ENCODE measurements around the gene SLC41A3. TPM values are rescaled to one million over a fixed set of nuclear protein-coding genes. Genes with fewer than 3 reads are reported as not detected.
A peak's percentile ranks its signal among the peaks of the same experiment; 100 is the strongest.

Gene SLC41A3
- total RNA-seq, 4 donors from 2014 or later: 22.7 to 41.5 (median 29.1) TPM

GRCh38 chr3:126102530-126102951 lies 18.6 kb upstream of the SLC41A3 start:
- peak; percentile 62 for DNase-seq
- H3K27ac ChIP-seq: peak overlapping the region; percentile 5 to 68 (median 40)
- no peaks in the 10 kb centered on the region for H3K36me3 ChIP-seq
- no peaks in the 10 kb centered on the region for H3K27me3 ChIP-seq
- no peaks in the 10 kb centered on the region for H3K9me3 ChIP-seq
- 29 to 46% methylated on average over 3 to 5 of the region's 5 CpGs for WGBS, 2 donors (ENCODE audit: low coverage in 1 of 2)
- in situ Hi-C loops (cut with MboI; ENCODE audit: low pct_ligation_motif_present in 1 of 4, low pct_unique_long_range_greater_than_20kb in 1 of 4, low sequenced_read_pairs in 3 of 4): no loop called here
- TF ChIP-seq CTCF (IDR thresholded peaks at IDR 0.05): no peak
- no peak for TF ChIP-seq EP300 (IDR thresholded peaks at IDR 0.05; ENCODE audit: low read depth)
- no peak for TF ChIP-seq POLR2A (IDR thresholded peaks at IDR 0.05)
- no peak for TF ChIP-seq POLR2AphosphoS5 (IDR thresholded peaks at IDR 0.05)
- H3K4me3 ChIP-seq: no peak overlapping the region
- intact Hi-C loops (cut with DNase I; ENCODE audit: low total_unique reads): no loop called here
- H3K4me1 ChIP-seq: peaks cover 6 to 8% (median 8%) of the 10 kb centered on the region in 4 donors

DNA sequence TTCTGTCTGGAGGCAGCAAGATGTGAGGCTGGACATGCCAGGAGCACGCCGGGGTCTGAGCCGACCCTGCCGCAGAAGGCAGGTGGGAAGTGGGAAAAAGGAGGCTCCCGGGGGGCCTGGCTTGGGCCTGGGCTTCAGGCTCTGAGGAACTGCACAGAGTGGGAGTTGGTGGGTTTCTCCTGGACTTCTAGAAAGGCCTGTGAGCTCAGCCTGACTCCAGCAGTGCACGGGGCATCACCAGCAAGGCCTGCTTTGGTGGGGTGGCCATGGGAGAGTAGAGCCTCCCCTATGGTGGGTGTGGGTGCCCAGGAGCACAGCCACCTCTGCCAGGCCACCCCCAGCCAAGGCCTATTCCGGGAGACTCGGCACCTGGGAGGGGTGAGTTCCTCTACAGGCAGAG lies 18.1 kb upstream of the SLC41A3 start:
- Histone ChIP-seq H3K27ac (peak overlapping the region; percentile 2 to 68 (median 17)), H3K9me3 (peaks cover 0 to 1% of the 10 kb centered on the region in 2 donors), H3K36me3 (no peaks in the 10 kb centered on the region), H3K4me3 (no peak overlapping the region), H3K27me3 (no peaks in the 10 kb centered on the region), H3K4me1 (peaks cover 6 to 8% (median 8%) of the 10 kb centered on the region in 4 donors)
- TF ChIP-seq POLR2A (IDR thresholded peaks at IDR 0.05) (no peak), POLR2AphosphoS5 (IDR thresholded peaks at IDR 0.05) (no peak), EP300 (IDR thresholded peaks at IDR 0.05; ENCODE audit: low read depth) (no peak), CTCF (IDR thresholded peaks at IDR 0.05) (no peak)
- 96% methylated on average over 8 of the region's 8 CpGs; no CpG with 5 or more reads in 1 of the 2 donors for WGBS, 2 donors (ENCODE audit: low coverage in 1 of 2)
- intact Hi-C loops (cut with DNase I; ENCODE audit: low total_unique reads): no loop called here
- in situ Hi-C loops (cut with MboI; ENCODE audit: low pct_ligation_motif_present in 1 of 4, low pct_unique_long_range_greater_than_20kb in 1 of 4, low sequenced_read_pairs in 3 of 4): no loop called here
- no peak for DNase-seq

DNA sequence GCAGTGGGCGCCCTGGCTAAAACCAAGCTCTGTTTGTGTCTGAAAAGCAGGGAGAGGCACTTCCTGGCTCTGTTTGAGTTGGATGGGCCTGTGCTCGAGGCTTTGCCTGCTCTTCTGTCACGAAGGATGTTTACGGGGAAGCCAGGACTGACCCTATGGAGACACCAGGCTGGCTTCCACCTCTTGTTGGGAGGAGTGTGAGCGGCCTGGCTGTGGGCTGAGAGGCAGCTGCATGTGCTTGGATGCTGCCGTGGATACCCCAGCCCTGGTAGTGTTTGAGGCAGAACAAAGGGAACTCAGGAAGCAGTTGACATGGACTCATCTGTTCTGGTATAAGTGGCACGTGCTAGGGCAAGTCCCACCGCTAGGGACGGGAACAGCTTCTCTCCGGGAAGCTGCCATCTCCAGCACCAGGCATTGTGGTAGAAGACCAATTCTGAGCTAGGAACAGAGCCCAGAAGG lies 17.6 kb upstream of the SLC41A3 start:
- DNase-seq: no peak
- Histone ChIP-seq H3K4me3 (no peak overlapping the region), H3K36me3 (no peaks in the 10 kb centered on the region), H3K27ac (no peak overlapping the region), H3K27me3 (no peaks in the 10 kb centered on the region), H3K4me1 (peaks cover 6 to 8% (median 8%) of the 10 kb centered on the region in 4 donors), H3K9me3 (peaks cover 0 to 6% of the 10 kb centered on the region in 2 donors)
- TF ChIP-seq CTCF (IDR thresholded peaks at IDR 0.05): no peak
- TF ChIP-seq EP300 (IDR thresholded peaks at IDR 0.05; ENCODE audit: low read depth): no peak
- no peak for TF ChIP-seq POLR2A (IDR thresholded peaks at IDR 0.05)
- intact Hi-C loops (cut with DNase I; ENCODE audit: low total_unique reads): no loop called here
- WGBS, 2 donors (ENCODE audit: low coverage in 1 of 2): 93 to 100% methylated on average over 1 to 10 of the region's 10 CpGs
- in situ Hi-C loops (cut with MboI; ENCODE audit: low pct_ligation_motif_present in 1 of 4, low pct_unique_long_range_greater_than_20kb in 1 of 4, low sequenced_read_pairs in 3 of 4): no loop called here

DNA sequence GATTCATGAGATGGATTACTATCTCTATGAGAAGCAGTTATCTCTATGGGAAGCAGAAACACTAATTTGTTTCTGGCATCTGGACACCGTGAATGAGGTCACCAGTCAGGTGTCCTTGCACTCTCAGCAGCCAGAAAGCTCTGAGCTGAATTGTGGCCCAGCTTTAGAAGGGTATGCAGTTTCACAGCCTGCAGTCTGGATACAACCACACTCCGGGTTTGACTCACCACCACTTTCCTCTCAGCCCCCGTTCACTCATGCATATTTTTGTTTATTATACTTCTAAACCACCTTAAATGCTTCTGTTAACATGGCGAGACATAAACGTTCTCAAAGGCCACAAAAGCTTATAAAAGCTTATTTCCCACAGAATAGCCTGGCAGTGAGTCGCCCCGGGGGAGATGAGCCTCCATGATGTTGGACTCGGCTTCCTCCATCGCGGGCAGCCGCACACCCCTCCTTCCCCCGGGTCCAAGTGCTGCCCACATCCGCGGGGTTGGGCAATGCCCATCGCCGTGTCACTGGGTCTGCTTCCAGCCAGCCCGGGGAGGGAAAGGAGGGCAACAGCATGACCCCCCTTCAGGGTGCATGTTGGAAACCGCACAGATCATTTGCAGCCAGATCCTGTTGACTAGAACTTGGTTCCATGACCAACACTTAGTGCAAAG lies 16.8 kb upstream of the SLC41A3 start:
- intact Hi-C loops (cut with DNase I; ENCODE audit: low total_unique reads) (no loop called here), in situ Hi-C loops (cut with MboI; ENCODE audit: low pct_ligation_motif_present in 1 of 4, low pct_unique_long_range_greater_than_20kb in 1 of 4, low sequenced_read_pairs in 3 of 4) (no loop called here)
- Histone ChIP-seq H3K36me3 (no peaks in the 10 kb centered on the region), H3K9me3 (peaks cover 7 to 14% of the 10 kb centered on the region in 2 donors), H3K27me3 (no peaks in the 10 kb centered on the region), H3K4me3 (no peak overlapping the region), H3K4me1 (peaks cover 6 to 8% (median 8%) of the 10 kb centered on the region in 4 donors), H3K27ac (no peak overlapping the region)
- DNase-seq: no peak
- TF ChIP-seq EP300 (IDR thresholded peaks at IDR 0.05; ENCODE audit: low read depth) (no peak), CTCF (IDR thresholded peaks at IDR 0.05) (no peak), POLR2AphosphoS5 (IDR thresholded peaks at IDR 0.05) (no peak), POLR2A (IDR thresholded peaks at IDR 0.05) (no peak)
- WGBS, 2 donors (ENCODE audit: low coverage in 1 of 2): 72 to 80% methylated on average over 1 to 16 of the region's 18 CpGs

All from transverse colon (tissue), 4 donors.